HL-60 (cell line): Measurements from ENCODE around the gene NYNRIN.

Experiments used
- DNase-seq, 2 experiments: peaks; one replicate each; pipeline ENCODE4 v3.0.0-alpha.2; 2010 to 2020; ENCODE audit warnings: low read depth in 1 of 2, low spot score in 1 of 2
- H3K27ac ChIP-seq: fragments of 250-450 bp; sonication (Bioruptor Pico); replicated peaks from 2 replicates; pipeline ENCODE4 v1.5.1; 2020; ENCODE audit warnings: mild to moderate bottlenecking, moderate library complexity
- H3K27me3 ChIP-seq: fragments of 250-450 bp; sonication (Bioruptor Pico); 2 replicates; pipeline ENCODE4 v1.5.1; 2021; ENCODE audit warnings: mild to moderate bottlenecking, moderate library complexity; ENCODE audit not compliant: insufficient read depth, poor library complexity, severe bottlenecking
- H3K4me3 ChIP-seq: replicated peaks from 2 replicates; pipeline ENCODE4 v1.5.1; 2011; ENCODE audit warnings: mild to moderate bottlenecking, control low read depth, low read length; ENCODE audit not compliant: insufficient read depth
- CTCF ChIP-seq: IDR thresholded peaks from one replicate; pipeline ENCODE4 v1.5.1; 2011; ENCODE audit warnings: low read length, control low read depth, inconsistent platforms; ENCODE audit not compliant: insufficient read depth
- GABPA ChIP-seq: IDR thresholded peaks from 2 replicates; pipeline ENCODE4 v1.6.1; 2012; ENCODE audit warnings: low read depth
- POLR2AphosphoS5 ChIP-seq: IDR thresholded peaks from 2 replicates; pipeline ENCODE4 v1.6.1; 2012; ENCODE audit warnings: low read depth
- REST ChIP-seq: IDR thresholded peaks from 2 replicates; pipeline ENCODE4 v1.6.1; 2012; ENCODE audit warnings: low read depth; ENCODE audit not compliant: insufficient replicate concordance
- SPI1 ChIP-seq: IDR thresholded peaks from 2 replicates; pipeline ENCODE4 v1.6.1; 2012; ENCODE audit warnings: low read depth, mild to moderate bottlenecking, borderline replicate concordance

NYNRIN gene

GRCh38 chr14:24403294-24403998, 4.6 kb downstream of the NYNRIN start:
- DNase-seq: no peak
- Histone ChIP-seq H3K27ac (no peak overlapping the region), H3K27me3 (no peaks in the 10 kb centered on the region)

GRCh38 chr14:24404814-24405213, 6.0 kb downstream of the NYNRIN start:
- H3K27me3 ChIP-seq: no peaks in the 10 kb centered on the region
- no peak for DNase-seq
- TF ChIP-seq REST (no peak), CTCF (no peak), POLR2AphosphoS5 (no peak), SPI1 (no peak), GABPA (no peak)
- no peak overlapping the region for H3K4me3 ChIP-seq
- no peak overlapping the region for H3K27ac ChIP-seq

More at GRCh38 chr14:24403294-24403998, 4.6 kb downstream of the NYNRIN start:
- TF ChIP-seq POLR2AphosphoS5 (no peak), GABPA (no peak), SPI1 (no peak), CTCF (no peak), REST (no peak)
- no peak overlapping the region for H3K4me3 ChIP-seq

GRCh38 chr14:24406416-24406815, 7.6 kb downstream of the NYNRIN start:
- no peaks in the 10 kb centered on the region for H3K27me3 ChIP-seq
- no peak for DNase-seq
- TF ChIP-seq SPI1: no peak
- no peak for TF ChIP-seq CTCF
- no peak overlapping the region for H3K4me3 ChIP-seq
- no peak overlapping the region for H3K27ac ChIP-seq

GRCh38 chr14:24407608-24408325, 9.0 kb downstream of the NYNRIN start:
- no peak for DNase-seq
- Histone ChIP-seq H3K27me3 (no peaks in the 10 kb centered on the region), H3K4me3 (no peak overlapping the region), H3K27ac (no peak overlapping the region)
- no peak for TF ChIP-seq SPI1
- no peak for TF ChIP-seq GABPA
- TF ChIP-seq POLR2AphosphoS5: no peak
- no peak for TF ChIP-seq CTCF
- TF ChIP-seq REST: no peak
